Measurements from ENCODE around the gene SEPTIN3. TPM values are rescaled to one million over a fixed set of nuclear protein-coding genes. Genes with fewer than 3 reads are reported as not detected.
A peak's percentile ranks its signal among the peaks of the same experiment; 100 is the strongest.

The SEPTIN3 gene
- polyA plus RNA-seq, 6 donors from 2014 or later: not detected

DNA sequence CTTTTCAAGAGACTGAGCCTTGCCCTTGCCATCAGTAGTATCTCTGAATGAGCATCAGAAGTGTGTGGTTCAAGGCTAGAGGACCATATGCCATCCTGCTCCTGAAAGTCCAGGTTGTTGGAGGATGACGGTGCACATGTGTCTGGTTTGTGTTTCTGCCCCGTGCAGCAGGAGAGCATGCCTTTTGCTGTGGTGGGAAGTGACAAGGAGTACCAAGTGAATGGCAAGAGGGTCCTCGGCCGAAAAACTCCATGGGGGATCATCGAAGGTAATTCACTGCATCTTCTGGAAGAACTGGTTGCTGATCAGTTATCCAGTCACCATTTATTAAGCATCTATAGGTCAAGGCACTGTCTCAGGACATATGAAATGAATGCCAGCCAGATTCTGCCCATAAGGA, 23.3 kb downstream of the SEPTIN3 start:
- Mint-ChIP-seq H3K9me3 (no peaks in the 10 kb centered on the region), H3K27ac (no peak overlapping the region), H3K36me3 (no peaks in the 10 kb centered on the region), H3K27me3 (peaks cover 5 to 29% (median 22%) of the 10 kb centered on the region in 3 donors), H3K4me3 (no peak overlapping the region), H3K4me1 (peaks cover 0 to 1% (median 0%) of the 10 kb centered on the region in 3 donors)
- ATAC-seq (ENCODE audit: low read depth in 2 of 2) (no peak), DNase-seq (no peak)

DNA sequence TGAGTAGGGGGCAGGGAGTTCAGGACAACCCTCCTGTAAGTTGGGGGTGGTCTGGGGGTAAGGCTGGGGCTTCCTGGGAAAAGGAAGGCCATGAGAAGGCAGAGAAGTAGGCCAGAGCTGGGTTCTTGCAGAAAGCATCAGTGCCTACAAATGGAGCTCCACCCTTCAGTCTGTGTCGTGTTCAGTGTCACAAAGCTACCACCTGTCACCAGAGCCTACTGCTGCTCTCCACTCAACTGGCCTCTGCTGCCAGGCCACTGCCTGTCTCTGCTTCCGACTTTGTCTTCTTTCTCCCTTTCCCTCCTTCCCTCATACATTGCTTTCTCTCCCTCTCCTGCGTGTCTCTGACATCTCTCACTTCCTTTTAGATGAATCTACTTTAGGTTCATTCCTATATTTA, 26.0 kb downstream of the SEPTIN3 start:
- Mint-ChIP-seq H3K36me3 (peaks cover 0 to 7% of the 10 kb centered on the region in 2 donors), H3K4me3 (no peak overlapping the region), H3K9me3 (peaks cover 0 to 4% (median 0%) of the 10 kb centered on the region in 7 donors), H3K27me3 (peaks cover 5 to 20% (median 15%) of the 10 kb centered on the region in 3 donors), H3K4me1 (peaks cover 11 to 22% (median 19%) of the 10 kb centered on the region in 3 donors), H3K27ac (peak overlapping the region in 1 of 6 donors; percentile 55)
- DNase-seq (no peak), ATAC-seq (ENCODE audit: low read depth in 2 of 2) (no peak)

DNA sequence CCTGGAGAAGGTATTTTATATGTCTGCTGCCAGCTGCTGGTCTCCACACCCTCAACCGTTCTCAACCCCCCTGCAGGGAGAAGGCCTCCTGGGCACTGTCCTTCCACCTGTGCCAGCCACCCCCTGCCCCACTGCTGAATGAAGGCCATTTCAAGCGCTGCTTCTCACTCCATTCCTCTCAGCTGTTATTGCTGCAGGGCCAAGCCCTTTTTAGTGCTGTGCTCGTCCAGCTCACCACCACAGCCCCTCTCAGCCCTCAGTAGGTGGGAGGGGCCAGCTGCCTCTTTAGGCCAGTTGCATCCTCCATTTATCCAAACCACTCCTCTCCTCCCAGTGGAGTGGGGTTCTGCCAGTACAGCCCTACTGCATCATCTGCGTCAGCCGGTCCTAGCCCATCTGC, 27.6 kb downstream of the SEPTIN3 start:
- peaks cover 2 to 7% of the 10 kb centered on the region in 2 donors for H3K36me3 Mint-ChIP-seq
- peaks cover 12 to 32% (median 19%) of the 10 kb centered on the region in 3 donors for H3K4me1 Mint-ChIP-seq
- H3K9me3 Mint-ChIP-seq: peaks cover 0 to 4% (median 0%) of the 10 kb centered on the region in 7 donors
- H3K27ac Mint-ChIP-seq: no peak overlapping the region
- H3K4me3 Mint-ChIP-seq: peak overlapping the region in 1 of 8 donors; percentile 54
- peaks cover 5 to 9% (median 8%) of the 10 kb centered on the region in 3 donors for H3K27me3 Mint-ChIP-seq
- no peak for ATAC-seq (ENCODE audit: low read depth in 2 of 2)
- DNase-seq: no peak

- H3K27me3 Mint-ChIP-seq: peaks cover 5 to 9% (median 8%) of the 10 kb centered on the region in 3 donors
- H3K36me3 Mint-ChIP-seq: peaks cover 5 to 7% of the 10 kb centered on the region in 2 donors
- DNase-seq: peak; percentile 92
- peak; percentile 94 for ATAC-seq (ENCODE audit: low read depth in 2 of 2)
- H3K4me1 Mint-ChIP-seq: peaks cover 12 to 32% (median 19%) of the 10 kb centered on the region in 3 donors
- H3K27ac Mint-ChIP-seq: peak within 1 kb of the TSS; percentile 94 to 99 (median 96)
- H3K4me3 Mint-ChIP-seq: peak within 1 kb of the TSS; percentile 85 to 100 (median 98)
- peaks cover 0 to 4% (median 0%) of the 10 kb centered on the region in 7 donors for H3K9me3 Mint-ChIP-seq
Observed at GRCh38 chr22:41998361-41999261, 29.4 kb downstream of the SEPTIN3 start, which contains the start of gene WBP2NL. TSS of gene WBP2NL (plus strand) at chr22:41998788. CDS start at chr22:41998819, 31 bp downstream.

GRCh38 chr22:42000466-42000865, 31.2 kb downstream of the SEPTIN3 start:
- Mint-ChIP-seq H3K27me3 (peaks cover 0 to 5% (median under 1%) of the 10 kb centered on the region in 3 donors), H3K4me1 (peaks cover 12 to 32% (median 19%) of the 10 kb centered on the region in 3 donors), H3K4me3 (peak overlapping the region in 7 of 8 donors; percentile 29 to 99 (median 81)), H3K36me3 (peaks cover 5 to 7% of the 10 kb centered on the region in 2 donors), H3K9me3 (peaks cover 0 to 7% (median 2%) of the 10 kb centered on the region in 7 donors), H3K27ac (peak overlapping the region in 1 of 6 donors; percentile 5)
- DNase-seq (no peak), ATAC-seq (ENCODE audit: low read depth in 2 of 2) (no peak)

DNA sequence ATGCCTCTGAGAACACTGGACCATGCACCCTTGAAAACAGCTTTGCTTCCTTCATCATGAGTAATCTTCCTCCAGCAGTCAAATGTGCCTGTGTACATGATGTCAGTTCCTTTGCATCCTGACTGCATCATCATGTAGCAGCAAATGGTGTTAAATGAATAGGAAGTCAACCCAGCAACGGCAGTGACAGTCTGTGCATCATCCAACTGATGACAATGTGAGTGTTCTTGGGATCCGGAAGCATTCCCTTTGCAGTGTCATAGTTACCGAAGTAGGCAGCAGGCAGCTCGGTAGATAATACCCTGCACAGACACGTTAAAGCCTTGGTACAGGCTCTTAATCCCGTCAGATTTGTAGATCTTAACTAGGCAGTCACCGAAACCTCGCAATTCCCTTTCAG, 31.9 kb downstream of the SEPTIN3 start:
- DNase-seq (no peak), ATAC-seq (ENCODE audit: low read depth in 2 of 2) (no peak)
- peaks cover 0 to 5% (median 0%) of the 10 kb centered on the region in 3 donors for H3K27me3 Mint-ChIP-seq
- H3K4me3 Mint-ChIP-seq: peak overlapping the region in 3 of 8 donors; percentile 47 to 99 (median 81)
- peaks cover 12 to 32% (median 19%) of the 10 kb centered on the region in 3 donors for H3K4me1 Mint-ChIP-seq
- peak overlapping the region in 1 of 6 donors; percentile 19 for H3K27ac Mint-ChIP-seq
- peaks cover 5 to 7% of the 10 kb centered on the region in 2 donors for H3K36me3 Mint-ChIP-seq
- H3K9me3 Mint-ChIP-seq: peaks cover 0 to 10% (median 5%) of the 10 kb centered on the region in 7 donors

DNA sequence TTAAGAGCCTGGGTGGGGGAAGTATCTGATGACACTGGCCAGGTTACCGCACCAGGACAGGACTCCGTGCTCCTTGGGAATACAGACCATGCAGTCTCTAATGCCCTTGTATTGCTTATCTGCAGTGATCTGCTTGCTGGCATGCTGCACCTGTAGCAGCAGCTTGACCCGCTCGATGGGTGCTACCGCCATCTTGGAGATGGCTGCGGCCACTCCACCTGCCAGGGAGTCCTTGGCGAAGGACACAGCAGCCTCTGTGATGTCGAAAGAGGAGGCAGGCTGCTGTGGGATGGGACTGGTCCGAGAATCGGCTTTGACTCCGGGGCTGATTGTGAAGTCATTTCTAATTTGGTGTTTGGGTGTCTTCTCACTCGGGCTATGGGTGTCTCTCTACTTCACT, 32.5 kb downstream of the SEPTIN3 start:
- H3K9me3 Mint-ChIP-seq: peaks cover 0 to 14% (median 8%) of the 10 kb centered on the region in 7 donors
- H3K4me1 Mint-ChIP-seq: peaks cover 12 to 32% (median 19%) of the 10 kb centered on the region in 3 donors
- no peak for DNase-seq
- peaks cover 0 to 4% (median 0%) of the 10 kb centered on the region in 3 donors for H3K27me3 Mint-ChIP-seq
- peaks cover 5 to 7% of the 10 kb centered on the region in 2 donors for H3K36me3 Mint-ChIP-seq
- ATAC-seq (ENCODE audit: low read depth in 2 of 2): no peak
- H3K4me3 Mint-ChIP-seq: peak overlapping the region in 2 of 8 donors; percentile 35 to 81
- H3K27ac Mint-ChIP-seq: peak overlapping the region in 1 of 6 donors; percentile 7

DNA sequence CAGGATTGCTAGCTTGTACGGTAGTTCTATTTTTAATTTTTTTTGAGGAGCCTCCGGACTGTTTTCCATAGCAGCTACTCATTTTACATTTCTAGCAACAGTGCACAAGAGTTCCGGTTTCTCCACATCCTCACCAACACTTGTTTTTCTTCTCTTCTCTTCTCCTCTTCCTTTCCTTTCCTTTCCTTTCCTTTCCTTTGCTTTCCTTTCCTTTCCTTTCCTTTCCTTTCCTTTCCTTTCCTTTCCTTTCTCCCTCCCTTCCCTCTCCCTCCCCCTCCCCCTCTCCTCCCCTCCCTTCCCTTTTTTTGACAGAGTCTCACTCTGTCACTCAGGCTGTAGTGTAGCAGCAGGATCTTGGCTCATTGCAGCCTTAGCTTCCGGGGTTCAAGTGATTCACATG, 38.7 kb downstream of the SEPTIN3 start:
- DNase-seq (no peak), ATAC-seq (ENCODE audit: low read depth in 2 of 2) (no peak)
- Mint-ChIP-seq H3K36me3 (peaks cover 0 to 9% of the 10 kb centered on the region in 2 donors), H3K9me3 (peaks cover 0 to 43% (median 29%) of the 10 kb centered on the region in 7 donors), H3K27ac (no peak overlapping the region), H3K27me3 (peaks cover 0 to 5% (median 0%) of the 10 kb centered on the region in 3 donors), H3K4me1 (no peaks in the 10 kb centered on the region), H3K4me3 (no peak overlapping the region)

DNA sequence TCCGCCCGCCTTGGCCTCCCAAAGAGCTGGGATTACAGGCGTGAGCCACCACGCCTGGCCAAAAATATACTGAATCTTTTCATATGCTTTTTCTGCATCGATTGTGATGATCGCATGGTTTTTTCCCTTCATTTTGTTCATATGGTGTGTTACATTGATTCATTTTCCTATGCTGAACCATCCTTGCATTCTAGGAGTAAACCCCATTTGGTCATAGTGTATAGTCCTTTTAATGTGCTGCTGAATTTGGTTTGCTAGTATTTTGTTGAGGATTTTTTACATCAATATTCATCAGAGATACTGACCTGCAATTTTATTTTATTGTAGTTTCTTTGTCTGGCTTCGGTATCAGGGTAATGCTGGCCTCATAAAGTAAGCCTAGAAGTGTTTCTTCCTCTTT, 41.5 kb downstream of the SEPTIN3 start:
- Mint-ChIP-seq H3K36me3 (peaks cover 0 to 9% of the 10 kb centered on the region in 2 donors), H3K9me3 (peaks cover 0 to 38% (median 20%) of the 10 kb centered on the region in 7 donors), H3K4me3 (no peak overlapping the region), H3K27me3 (peaks cover 0 to 11% (median 0%) of the 10 kb centered on the region in 3 donors), H3K27ac (peak overlapping the region in 1 of 6 donors; percentile 70), H3K4me1 (peaks cover 4 to 14% (median 5%) of the 10 kb centered on the region in 3 donors)
- no peak for DNase-seq
- ATAC-seq (ENCODE audit: low read depth in 2 of 2): no peak

DNA sequence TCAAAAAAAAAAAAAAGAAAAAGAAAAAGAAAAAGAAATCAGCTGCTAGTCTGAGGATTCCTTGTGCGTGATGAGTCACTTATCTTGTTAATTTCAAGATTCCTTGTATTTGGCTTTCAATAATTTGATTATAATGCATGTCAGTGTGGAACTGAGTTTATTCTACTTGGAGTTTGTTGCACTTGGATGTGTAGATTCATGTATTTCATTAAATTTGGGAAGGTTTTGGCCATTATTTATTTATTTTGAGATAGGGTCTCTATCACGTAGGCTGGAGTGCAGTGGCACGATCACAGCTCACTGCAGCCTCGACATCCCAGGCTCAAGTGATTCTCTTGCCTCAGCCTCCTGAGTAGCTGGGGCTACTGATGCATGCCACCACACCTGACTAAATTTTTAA, 44.1 kb downstream of the SEPTIN3 start:
- H3K4me1 Mint-ChIP-seq: peaks cover 4 to 14% (median 5%) of the 10 kb centered on the region in 3 donors

DNA sequence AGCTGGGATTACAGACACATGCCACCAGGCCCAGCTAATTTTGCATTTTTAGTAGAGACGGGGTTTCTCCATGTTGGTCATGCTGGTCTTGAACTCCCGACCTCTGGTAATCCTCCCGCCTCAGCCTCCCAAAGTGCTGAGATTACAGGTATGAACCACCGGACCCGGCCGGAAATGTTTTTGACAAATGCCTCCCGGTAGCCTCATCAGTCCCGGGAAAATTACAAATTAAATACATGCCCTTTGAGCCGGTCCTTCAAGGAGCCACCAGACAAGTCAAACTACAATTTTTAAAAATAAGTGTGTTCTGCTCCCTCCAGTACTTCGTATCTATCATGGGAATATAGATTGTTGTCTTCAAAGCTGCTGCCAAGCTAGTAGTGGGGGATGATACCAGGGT, 46.9 kb downstream of the SEPTIN3 start:
- peaks cover 0 to 12% (median 6%) of the 10 kb centered on the region in 7 donors for H3K9me3 Mint-ChIP-seq
- no peak for ATAC-seq (ENCODE audit: low read depth in 2 of 2)
- no peak for DNase-seq
- peaks cover 4 to 14% (median 5%) of the 10 kb centered on the region in 3 donors for H3K4me1 Mint-ChIP-seq
- H3K4me3 Mint-ChIP-seq: no peak overlapping the region
- peaks cover 4 to 9% of the 10 kb centered on the region in 2 donors for H3K36me3 Mint-ChIP-seq
- no peak overlapping the region for H3K27ac Mint-ChIP-seq
- H3K27me3 Mint-ChIP-seq: peaks cover 5 to 16% (median 9%) of the 10 kb centered on the region in 3 donors

More for the DNA sequence above, 44.1 kb downstream of the SEPTIN3 start:
- Mint-ChIP-seq H3K9me3 (peaks cover 0 to 29% (median 20%) of the 10 kb centered on the region in 7 donors), H3K27ac (no peak overlapping the region), H3K36me3 (peaks cover 9% of the 10 kb centered on the region in 2 donors), H3K27me3 (peaks cover 5 to 21% (median 9%) of the 10 kb centered on the region in 3 donors), H3K4me3 (no peak overlapping the region)
- no peak for DNase-seq
- no peak for ATAC-seq (ENCODE audit: low read depth in 2 of 2)

DNA sequence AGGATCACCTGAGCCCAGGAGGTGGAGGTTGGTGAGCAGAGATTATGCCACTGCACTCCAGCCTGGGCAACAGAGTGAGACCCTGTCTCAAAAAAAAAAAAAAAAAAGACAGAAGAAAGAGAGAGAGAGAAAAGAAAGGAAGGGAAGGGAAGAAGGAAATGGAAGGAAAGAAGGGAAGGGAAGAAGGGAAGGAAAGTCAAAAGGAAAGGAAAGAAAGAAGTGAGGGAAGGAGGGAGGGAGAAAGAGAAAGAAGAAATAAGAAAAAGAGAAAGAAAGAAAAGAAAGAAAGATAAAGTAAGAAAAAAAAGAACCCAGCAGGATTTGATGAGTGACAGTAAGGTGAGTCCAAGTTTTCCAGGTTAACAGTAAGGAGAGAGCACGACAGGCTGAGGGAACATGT, 49.0 kb downstream of the SEPTIN3 start:
- H3K9me3 Mint-ChIP-seq: peaks cover 0 to 2% (median 0%) of the 10 kb centered on the region in 7 donors
- no peak overlapping the region for H3K27ac Mint-ChIP-seq
- H3K4me1 Mint-ChIP-seq: peaks cover 12 to 23% (median 19%) of the 10 kb centered on the region in 3 donors
- H3K4me3 Mint-ChIP-seq: no peak overlapping the region
- no peak for ATAC-seq (ENCODE audit: low read depth in 2 of 2)
- no peak for DNase-seq
- H3K36me3 Mint-ChIP-seq: peaks cover 0 to 9% of the 10 kb centered on the region in 2 donors
- H3K27me3 Mint-ChIP-seq: peaks cover 5 to 16% (median 9%) of the 10 kb centered on the region in 3 donors

Measured in naive B cell (primary cell).